ENCODE measurements around the gene PRPF6. TPM values are rescaled to one million over a fixed set of nuclear protein-coding genes. Genes with fewer than 3 reads are reported as not detected.

The PRPF6 gene
- 10 to 100 TPM; 60.5 to 67.0 TPM for total RNA-seq

- ATAC-seq (peak; percentile 47), DNase-seq (peak; percentile 98)
- Mint-ChIP-seq H3K36me3 (ENCODE audit: low read depth) (peaks cover 45% of the 10 kb centered on the region), H3K4me1 (peaks cover 59% of the 10 kb centered on the region), H3K4me3 (peak within 1 kb of the TSS; percentile 97), H3K27me3 (no peaks in the 10 kb centered on the region), H3K9me3 (ENCODE audit: low read depth) (no peaks in the 10 kb centered on the region), H3K27ac (peak within 1 kb of the TSS; percentile 98)
- intact Hi-C loops (cut with DNase I, micrococcal nuclease) = loop anchor here (1.0 to 5.0 kb wide), 17 partner anchors 25 to 461 kb away; partner anchors contain the start of genes TPD52L2 (in 2 of the 2), UCKL1 (in 2 of the 2), ARFRP1 (in 1 of the 2) and GMEB2 (in 1 of the 2)
- ChIA-PET POLR2A (interaction anchor here (0.6 to 1.3 kb wide), 5 partner anchors 13 to 354 kb away, joined by 3 to 6 read pairs (median 4); partner anchors contain the start of genes GMEB2 and UCKL1), CTCF (interaction anchor here (0.7 to 2.5 kb wide), 21 partner anchors 10 to 305 kb away, joined by 3 to 32 read pairs (median 3); partner anchors contain the start of genes DNAJC5, OPRL1, RGS19 and TCEA2)
Measured at GRCh38 chr20:63980806-63981728, at the start of gene PRPF6. PRPF6 (plus strand) TSS chr20:63981132; CDS start chr20:63981246, 114 bp downstream.

GRCh38 chr20:63931735-63932134 is 49.2 kb upstream of the PRPF6 start:
- DNase-seq (no peak), ATAC-seq (no peak)
- ChIA-PET POLR2A (no interaction called here), CTCF (interaction anchor here (1.2 kb wide), 1 partner anchor 30 kb away, joined by 5 read pairs; no protein-coding TSS in a partner anchor)
- Mint-ChIP-seq H3K4me1 (no peaks in the 10 kb centered on the region), H3K27me3 (no peaks in the 10 kb centered on the region), H3K9me3 (ENCODE audit: low read depth) (no peaks in the 10 kb centered on the region), H3K4me3 (no peak overlapping the region), H3K36me3 (ENCODE audit: low read depth) (peaks cover 51% of the 10 kb centered on the region), H3K27ac (peak overlapping the region; percentile 0)
- intact Hi-C loops (cut with DNase I, micrococcal nuclease) = no loop called here

- intact Hi-C loops (cut with DNase I, micrococcal nuclease) = no loop called here
- H3K9me3 Mint-ChIP-seq (ENCODE audit: low read depth) = no peaks in the 10 kb centered on the region
- DNase-seq (no peak), ATAC-seq (no peak)
- CTCF ChIA-PET = interaction anchor here (0.6 to 1.2 kb wide), 3 partner anchors 31 to 171 kb away, joined by 3 to 5 read pairs (median 3); no protein-coding TSS in a partner anchor
- H3K4me3 Mint-ChIP-seq = no peak overlapping the region
- H3K27me3 Mint-ChIP-seq = no peaks in the 10 kb centered on the region
- peaks cover 51% of the 10 kb centered on the region for H3K36me3 Mint-ChIP-seq (ENCODE audit: low read depth)
- no peaks in the 10 kb centered on the region for H3K4me1 Mint-ChIP-seq
- no peak overlapping the region for H3K27ac Mint-ChIP-seq
- POLR2A ChIA-PET = no interaction called here
Measured at GRCh38 chr20:63932606-63933160, 48.2 kb upstream of the PRPF6 start.

DNA sequence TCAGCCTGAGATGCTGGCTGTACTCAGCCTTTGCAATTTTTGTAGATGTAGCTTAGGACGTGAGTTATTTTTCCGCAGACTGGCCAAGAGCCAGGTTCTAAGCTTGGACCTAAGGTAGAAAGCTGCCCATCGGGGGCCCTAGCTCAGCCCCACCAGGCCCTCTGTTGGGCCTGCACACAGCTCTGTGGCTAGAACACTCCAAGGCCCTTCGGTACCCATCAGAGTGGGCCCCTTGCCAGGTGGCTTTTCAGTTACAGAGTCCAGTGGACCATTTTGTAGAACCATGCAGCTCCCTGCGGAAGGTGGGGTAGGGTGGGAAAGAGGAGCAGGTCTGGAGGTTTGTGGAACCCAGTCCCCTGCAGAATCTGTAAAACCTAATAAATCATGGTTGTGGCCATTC is 47.3 kb upstream of the PRPF6 start:
- ChIA-PET CTCF (interaction anchor here (0.7 kb wide), 1 partner anchor 15 kb away, joined by 4 read pairs; no protein-coding TSS in a partner anchor), POLR2A (no interaction called here)
- intact Hi-C loops (cut with DNase I, micrococcal nuclease) = no loop called here
- Mint-ChIP-seq H3K4me3 (no peak overlapping the region), H3K27ac (no peak overlapping the region), H3K9me3 (ENCODE audit: low read depth) (no peaks in the 10 kb centered on the region), H3K4me1 (no peaks in the 10 kb centered on the region), H3K36me3 (ENCODE audit: low read depth) (peaks cover 46% of the 10 kb centered on the region), H3K27me3 (no peaks in the 10 kb centered on the region)
- ATAC-seq (no peak), DNase-seq (no peak)

- Mint-ChIP-seq H3K4me1 (no peaks in the 10 kb centered on the region), H3K9me3 (ENCODE audit: low read depth) (no peaks in the 10 kb centered on the region), H3K4me3 (no peak overlapping the region), H3K36me3 (ENCODE audit: low read depth) (peaks cover 40% of the 10 kb centered on the region), H3K27ac (no peak overlapping the region), H3K27me3 (no peaks in the 10 kb centered on the region)
- ChIA-PET CTCF (interaction anchor here (1.3 kb wide), 1 partner anchor 39 kb away, joined by 5 read pairs; no protein-coding TSS in a partner anchor), POLR2A (interaction anchor here (0.5 kb wide), 1 partner anchor 49 kb away, joined by 5 read pairs; no protein-coding TSS in a partner anchor)
- no peak for ATAC-seq
- peak; percentile 30 for DNase-seq
- intact Hi-C loops (cut with DNase I, micrococcal nuclease) = loop anchor here (5.0 kb wide), 2 partner anchors 32 to 197 kb away; partner anchors contain the start of genes LIME1 (in 1 of the 2) and SLC2A4RG (in 1 of the 2)
Measured at GRCh38 chr20:63934271-63935068, 46.5 kb upstream of the PRPF6 start.

DNA sequence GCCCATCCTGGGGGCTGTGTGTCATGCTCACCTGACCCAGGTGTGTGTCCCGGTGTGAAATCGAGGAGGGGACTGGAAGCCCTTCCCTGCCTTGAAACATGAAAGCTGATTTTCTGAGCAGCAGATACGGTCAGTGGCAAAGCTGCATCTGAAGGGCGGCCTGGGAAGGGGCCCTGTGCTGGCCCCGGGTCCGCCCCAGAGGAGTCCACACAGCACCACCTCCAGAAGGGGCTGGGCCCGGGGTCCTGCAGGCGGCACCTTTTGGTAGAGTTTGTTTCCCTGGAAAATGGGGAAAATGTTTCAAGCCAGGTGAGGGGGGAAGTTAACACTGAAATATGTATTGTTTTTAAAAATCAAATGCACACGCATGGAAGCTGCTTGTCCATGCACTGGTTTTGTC is 45.5 kb upstream of the PRPF6 start:
- DNase-seq = no peak
- intact Hi-C loops (cut with DNase I, micrococcal nuclease) = loop anchor here (5.0 kb wide), 2 partner anchors 33 to 198 kb away; partner anchors contain the start of genes LIME1 (in 1 of the 2) and SLC2A4RG (in 1 of the 2)

GRCh38 chr20:63937596-63937995 is 43.3 kb upstream of the PRPF6 start:
- CTCF ChIA-PET = interaction anchor here (0.7 kb wide), 1 partner anchor 713 kb away, joined by 6 read pairs; no protein-coding TSS in a partner anchor

More for the DNA sequence above, 45.5 kb upstream of the PRPF6 start:
- Mint-ChIP-seq H3K27me3 (no peaks in the 10 kb centered on the region), H3K4me3 (no peak overlapping the region), H3K9me3 (ENCODE audit: low read depth) (no peaks in the 10 kb centered on the region), H3K27ac (no peak overlapping the region), H3K36me3 (ENCODE audit: low read depth) (peaks cover 36% of the 10 kb centered on the region), H3K4me1 (no peaks in the 10 kb centered on the region)
- POLR2A ChIA-PET = interaction anchor here (0.5 kb wide), 1 partner anchor 48 kb away, joined by 5 read pairs; no protein-coding TSS in a partner anchor
- CTCF ChIA-PET = interaction anchor here (1.2 to 1.3 kb wide), 2 partner anchors 19 to 40 kb away, joined by 4 to 5 read pairs; no protein-coding TSS in a partner anchor
- no peak for ATAC-seq

GRCh38 chr20:63939061-63939935 is 41.6 kb upstream of the PRPF6 start:
- Mint-ChIP-seq H3K4me1 (peaks cover 10% of the 10 kb centered on the region), H3K4me3 (no peak overlapping the region), H3K36me3 (ENCODE audit: low read depth) (peaks cover 31% of the 10 kb centered on the region), H3K27me3 (no peaks in the 10 kb centered on the region), H3K9me3 (ENCODE audit: low read depth) (no peaks in the 10 kb centered on the region), H3K27ac (no peak overlapping the region)
- POLR2A ChIA-PET = no interaction called here
- CTCF ChIA-PET = interaction anchor here (0.8 kb wide), 1 partner anchor 17 kb away, joined by 3 read pairs; the partner anchor contains the start of gene UCKL1
- DNase-seq (peak; percentile 42), ATAC-seq (peak; percentile 10)
- intact Hi-C loops (cut with DNase I, micrococcal nuclease) = loop anchor here (5.0 kb wide), 2 partner anchors 37 to 202 kb away; partner anchors contain the start of genes LIME1 (in 1 of the 2) and SLC2A4RG (in 1 of the 2)

More at GRCh38 chr20:63937596-63937995, 43.3 kb upstream of the PRPF6 start:
- no peaks in the 10 kb centered on the region for H3K27me3 Mint-ChIP-seq
- H3K4me1 Mint-ChIP-seq = peaks cover 10% of the 10 kb centered on the region
- DNase-seq (no peak), ATAC-seq (no peak)
- H3K36me3 Mint-ChIP-seq (ENCODE audit: low read depth) = peaks cover 31% of the 10 kb centered on the region
- H3K27ac Mint-ChIP-seq = no peak overlapping the region
- H3K4me3 Mint-ChIP-seq = no peak overlapping the region
- POLR2A ChIA-PET = interaction anchor here (0.6 to 0.7 kb wide), 3 partner anchors 31 to 306 kb away, joined by 3 to 7 read pairs (median 3); no protein-coding TSS in a partner anchor
- no peaks in the 10 kb centered on the region for H3K9me3 Mint-ChIP-seq (ENCODE audit: low read depth)
- intact Hi-C loops (cut with DNase I, micrococcal nuclease) = loop anchor here (5.0 kb wide), 2 partner anchors 35 to 200 kb away; partner anchors contain the start of genes LIME1 (in 1 of the 2) and SLC2A4RG (in 1 of the 2)

DNA sequence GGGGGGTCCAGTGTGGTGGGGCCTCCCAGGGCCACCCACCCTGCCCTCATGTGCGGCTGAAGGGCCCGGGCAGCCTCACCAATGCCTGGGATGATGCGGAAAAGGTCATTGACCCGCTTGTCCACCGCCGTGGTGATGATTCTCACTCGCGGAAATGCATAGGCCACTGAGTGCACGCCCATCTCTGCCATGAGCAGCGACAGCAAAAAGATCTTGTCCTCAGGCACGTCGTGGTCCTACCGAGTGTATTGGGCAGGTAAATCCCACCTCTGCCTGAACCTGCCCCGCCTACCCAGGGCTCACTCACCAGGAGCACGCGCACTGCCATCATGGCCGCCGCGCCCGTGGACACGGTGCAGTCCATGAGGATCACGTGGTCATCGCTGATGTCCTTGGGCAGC is 40.9 kb upstream of the PRPF6 start:
- no peak for DNase-seq
- Mint-ChIP-seq H3K9me3 (ENCODE audit: low read depth) (no peaks in the 10 kb centered on the region), H3K4me1 (peaks cover 10% of the 10 kb centered on the region), H3K27me3 (no peaks in the 10 kb centered on the region), H3K27ac (no peak overlapping the region), H3K36me3 (ENCODE audit: low read depth) (peaks cover 29% of the 10 kb centered on the region), H3K4me3 (no peak overlapping the region)
- ATAC-seq = no peak
- intact Hi-C loops (cut with DNase I, micrococcal nuclease) = no loop called here
- POLR2A ChIA-PET = interaction anchor here (0.6 kb wide), 1 partner anchor 312 kb away, joined by 3 read pairs; no protein-coding TSS in a partner anchor
- CTCF ChIA-PET = interaction anchor here (0.8 to 1.5 kb wide), 2 partner anchors 16 to 40 kb away, joined by 3 to 4 read pairs; partner anchors contain the start of genes SAMD10 and UCKL1
